ENCODE results near the gene MGME1. TPM values are rescaled to one million over a fixed set of nuclear protein-coding genes. Genes with fewer than 3 reads are reported as not detected.

The MGME1 gene
- total RNA-seq, 1 experiment from 2014 or later: 15.1 TPM

DNA sequence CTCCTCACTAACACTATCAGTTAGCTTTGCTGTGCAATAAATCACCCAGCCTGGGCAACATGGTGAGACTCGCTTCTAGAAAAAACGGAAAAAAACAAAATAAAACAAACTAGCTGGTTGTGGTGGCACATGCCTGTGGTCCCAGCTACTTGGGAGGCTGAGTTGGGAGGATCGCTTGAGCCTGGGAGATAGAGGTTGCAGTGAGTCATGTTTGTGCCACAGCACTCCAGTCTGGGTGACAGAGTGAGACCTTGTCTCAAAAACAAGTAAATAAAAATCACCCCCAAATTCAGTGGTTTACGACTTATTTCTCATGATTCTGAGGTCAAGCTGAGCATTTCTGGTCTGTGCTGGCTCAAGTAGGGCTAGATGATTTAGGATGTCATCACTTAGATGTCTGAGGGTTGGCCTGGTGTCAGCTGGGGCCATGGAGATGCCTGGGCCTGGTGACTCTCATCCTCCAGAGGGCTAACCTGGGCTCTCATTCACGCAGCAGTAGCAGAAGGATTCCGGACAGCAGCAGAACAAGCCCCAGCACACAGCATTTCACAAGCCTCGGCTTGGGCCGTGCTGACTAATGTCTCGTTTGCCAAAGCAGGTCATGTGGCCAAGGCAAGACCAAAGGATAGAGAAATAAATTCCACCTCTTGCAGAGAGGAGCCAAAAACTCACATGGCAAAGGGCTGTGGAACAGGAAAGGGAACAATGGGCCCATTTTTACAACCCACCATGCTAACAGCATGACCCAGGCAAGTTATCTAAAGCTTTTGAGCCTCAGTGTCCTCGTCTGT is 32.5 kb downstream of the MGME1 start:
- Histone ChIP-seq H3K4me1 (ENCODE audit: insufficient read depth, low read length) (peaks cover 12% of the 10 kb centered on the region), H4K20me1 (ENCODE audit: low read length) (no peaks in the 10 kb centered on the region), H3K27ac (ENCODE audit: low read length) (no peak overlapping the region; the same call in 1 of the 2 replicates), H3K27me3 (ENCODE audit: low read length) (no peaks in the 10 kb centered on the region), H3K9me3 (ENCODE audit: low read length) (no peaks in the 10 kb centered on the region), H3K4me2 (ENCODE audit: low read length) (no peak overlapping the region), H2AFZ (ENCODE audit: low read length) (peak overlapping the region; percentile 8; the same call in 1 of the 2 replicates), H3K9ac (ENCODE audit: low read length) (no peak overlapping the region), H3K9me2 (replicated peaks; ENCODE audit: low read length) (no peaks in the 10 kb centered on the region), H3K36me3 (ENCODE audit: low read depth, low read length) (no peaks in the 10 kb centered on the region), H3F3A (ENCODE audit: low read length, unreplicated experiment) (no peaks in the 10 kb centered on the region), H3K4me3 (ENCODE audit: low read length) (no peak overlapping the region), H3K79me2 (ENCODE audit: low read length) (no peaks in the 10 kb centered on the region)
- ChIA-PET CTCF (no interaction called here), POLR2A (ENCODE audit: unreplicated experiment) (interaction anchor here (0.6 kb wide), 1 partner anchor 16 kb away, joined by 3 read pairs; no protein-coding TSS in a partner anchor)
- intact Hi-C loops (cut with micrococcal nuclease): no loop called here
- DNase-seq: peak; percentile 69
- ATAC-seq: peak; percentile 86
- TF ChIP-seq EZH2phosphoT487 (IDR thresholded peaks at IDR 0.05; ENCODE audit: borderline replicate concordance, low read length): no peak
- TF ChIP-seq, protein P1, sequence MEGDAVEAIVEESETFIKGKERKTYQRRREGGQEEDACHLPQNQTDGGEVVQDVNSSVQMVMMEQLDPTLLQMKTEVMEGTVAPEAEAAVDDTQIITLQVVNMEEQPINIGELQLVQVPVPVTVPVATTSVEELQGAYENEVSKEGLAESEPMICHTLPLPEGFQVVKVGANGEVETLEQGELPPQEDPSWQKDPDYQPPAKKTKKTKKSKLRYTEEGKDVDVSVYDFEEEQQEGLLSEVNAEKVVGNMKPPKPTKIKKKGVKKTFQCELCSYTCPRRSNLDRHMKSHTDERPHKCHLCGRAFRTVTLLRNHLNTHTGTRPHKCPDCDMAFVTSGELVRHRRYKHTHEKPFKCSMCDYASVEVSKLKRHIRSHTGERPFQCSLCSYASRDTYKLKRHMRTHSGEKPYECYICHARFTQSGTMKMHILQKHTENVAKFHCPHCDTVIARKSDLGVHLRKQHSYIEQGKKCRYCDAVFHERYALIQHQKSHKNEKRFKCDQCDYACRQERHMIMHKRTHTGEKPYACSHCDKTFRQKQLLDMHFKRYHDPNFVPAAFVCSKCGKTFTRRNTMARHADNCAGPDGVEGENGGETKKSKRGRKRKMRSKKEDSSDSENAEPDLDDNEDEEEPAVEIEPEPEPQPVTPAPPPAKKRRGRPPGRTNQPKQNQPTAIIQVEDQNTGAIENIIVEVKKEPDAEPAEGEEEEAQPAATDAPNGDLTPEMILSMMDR (conservative IDR thresholded peaks at IDR 0.05; ENCODE audit: low read depth, low read length): no peak
- no peak for TF ChIP-seq EZH2 (IDR thresholded peaks at IDR 0.05; ENCODE audit: low read length, unreplicated experiment)
- no TSS peak for BruUV-seq (replicated peaks)

- H3K9me2 ChIP-seq (replicated peaks; ENCODE audit: low read length): no peaks in the 10 kb centered on the region
- no peak overlapping the region for H3K9ac ChIP-seq (ENCODE audit: low read length)
- H3K79me2 ChIP-seq (ENCODE audit: low read length): no peaks in the 10 kb centered on the region
- H4K20me1 ChIP-seq (ENCODE audit: low read length): no peaks in the 10 kb centered on the region
- no peak overlapping the region for H3K4me3 ChIP-seq (ENCODE audit: low read length)
- TF ChIP-seq EZH2 (IDR thresholded peaks at IDR 0.05; ENCODE audit: low read length, unreplicated experiment): no peak
- no peak for TF ChIP-seq EZH2phosphoT487 (IDR thresholded peaks at IDR 0.05; ENCODE audit: borderline replicate concordance, low read length)
- TF ChIP-seq, protein P1 (conservative IDR thresholded peaks at IDR 0.05; ENCODE audit: low read depth, low read length): no peak
- H3K36me3 ChIP-seq (ENCODE audit: low read depth, low read length): no peaks in the 10 kb centered on the region
- ATAC-seq (no peak), DNase-seq (no peak)
- no TSS peak for BruUV-seq (replicated peaks)
- ChIA-PET CTCF (no interaction called here), POLR2A (ENCODE audit: unreplicated experiment) (no interaction called here)
- no peaks in the 10 kb centered on the region for H3K27me3 ChIP-seq (ENCODE audit: low read length)
- peaks cover 10% of the 10 kb centered on the region for H3K4me1 ChIP-seq (ENCODE audit: insufficient read depth, low read length)
- intact Hi-C loops (cut with micrococcal nuclease): no loop called here
- H3F3A ChIP-seq (ENCODE audit: low read length, unreplicated experiment): no peaks in the 10 kb centered on the region
- H3K4me2 ChIP-seq (ENCODE audit: low read length): no peak overlapping the region
- no peak overlapping the region for H3K27ac ChIP-seq (ENCODE audit: low read length)
- no peak overlapping the region for H2AFZ ChIP-seq (ENCODE audit: low read length)
- H3K9me3 ChIP-seq (ENCODE audit: low read length): no peaks in the 10 kb centered on the region
Measured at GRCh38 chr20:18003897-18004296, 35.1 kb downstream of the MGME1 start.

DNA sequence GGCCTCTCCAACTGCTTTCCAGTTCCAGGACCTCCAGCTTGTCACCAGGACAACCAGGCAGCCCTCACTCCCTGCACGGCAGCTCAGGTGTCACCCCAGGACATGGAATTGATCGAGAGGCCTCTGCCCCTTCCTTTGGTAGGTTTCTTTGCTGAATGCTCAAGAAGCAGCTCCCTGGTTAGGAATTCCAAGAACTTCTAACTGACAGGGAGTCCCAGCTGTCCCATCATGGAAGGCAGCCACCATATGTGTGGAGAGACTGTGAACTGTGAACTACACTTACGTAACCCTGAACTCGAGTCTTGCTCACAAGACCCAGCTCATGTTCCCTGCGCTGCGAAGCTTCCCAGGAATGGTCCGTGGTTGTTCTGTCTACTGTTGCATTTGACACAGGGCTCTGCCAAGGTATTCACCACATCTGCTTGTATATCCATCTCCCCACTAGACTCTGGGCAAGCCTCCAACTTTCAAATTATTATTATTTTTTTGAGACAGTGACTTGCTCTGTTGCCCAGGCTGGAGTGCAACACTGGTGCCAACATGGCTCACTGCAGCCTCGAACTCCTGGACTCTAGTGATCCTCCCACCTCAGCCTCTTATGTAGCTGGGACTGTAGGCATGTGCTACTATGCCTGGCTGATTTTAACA is 35.7 kb downstream of the MGME1 start:
- no peak overlapping the region for H3K27ac ChIP-seq (ENCODE audit: low read length)
- H3F3A ChIP-seq (ENCODE audit: low read length, unreplicated experiment): no peaks in the 10 kb centered on the region
- DNase-seq (no peak), ATAC-seq (no peak)
- no peaks in the 10 kb centered on the region for H3K9me3 ChIP-seq (ENCODE audit: low read length)
- no peaks in the 10 kb centered on the region for H3K79me2 ChIP-seq (ENCODE audit: low read length)
- TF ChIP-seq, protein P1 (conservative IDR thresholded peaks at IDR 0.05; ENCODE audit: low read depth, low read length): no peak
- TF ChIP-seq EZH2phosphoT487 (IDR thresholded peaks at IDR 0.05; ENCODE audit: borderline replicate concordance, low read length) (no peak), EZH2 (IDR thresholded peaks at IDR 0.05; ENCODE audit: low read length, unreplicated experiment) (no peak)
- H3K27me3 ChIP-seq (ENCODE audit: low read length): no peaks in the 10 kb centered on the region
- no peak overlapping the region for H3K4me3 ChIP-seq (ENCODE audit: low read length)
- H3K36me3 ChIP-seq (ENCODE audit: low read depth, low read length): no peaks in the 10 kb centered on the region
- ChIA-PET CTCF (no interaction called here), POLR2A (ENCODE audit: unreplicated experiment) (no interaction called here)
- H3K4me1 ChIP-seq (ENCODE audit: insufficient read depth, low read length): peaks cover 10% of the 10 kb centered on the region
- no peak overlapping the region for H3K4me2 ChIP-seq (ENCODE audit: low read length)
- H2AFZ ChIP-seq (ENCODE audit: low read length): no peak overlapping the region
- H3K9ac ChIP-seq (ENCODE audit: low read length): no peak overlapping the region
- BruUV-seq (replicated peaks): no TSS peak
- H3K9me2 ChIP-seq (replicated peaks; ENCODE audit: low read length): no peaks in the 10 kb centered on the region
- intact Hi-C loops (cut with micrococcal nuclease): no loop called here
- H4K20me1 ChIP-seq (ENCODE audit: low read length): no peaks in the 10 kb centered on the region
